Measurements from ENCODE around the gene ENTPD2.
"Not testable (repeated sequence)": the region's sequence is repeated elsewhere in the genome, so short reads cannot be mapped to it uniquely, and the experiment has no call there.

ENTPD2 gene

GRCh38 chr9:137063311-137064026 lies 9.6 kb upstream of the ENTPD2 start:
- no peak for DNase-seq

- DNase-seq: not testable (repeated sequence)
Measured at GRCh38 chr9:137062798-137063197, 8.9 kb upstream of the ENTPD2 start.

GRCh38 chr9:137062384-137062783 lies 8.5 kb upstream of the ENTPD2 start:
- no peak for DNase-seq

- no peak for DNase-seq
Measured at GRCh38 chr9:137058521-137059234, 4.8 kb upstream of the ENTPD2 start.

- no peak for DNase-seq
Measured at GRCh38 chr9:137057545-137057944, 3.7 kb upstream of the ENTPD2 start.

GRCh38 chr9:137056739-137057415 lies 3.0 kb upstream of the ENTPD2 start:
- no peak for DNase-seq

- DNase-seq: no peak
Measured at GRCh38 chr9:137055385-137056364, 1.8 kb upstream of the ENTPD2 start.

- no peak for DNase-seq
Measured at GRCh38 chr9:137054932-137055384, 1.1 kb upstream of the ENTPD2 start.

GRCh38 chr9:137052998-137053943 lies 590 bp downstream of the ENTPD2 start:
- DNase-seq: no peak

- no peak for DNase-seq
Measured at GRCh38 chr9:137052293-137052692, 1.6 kb downstream of the ENTPD2 start.

GRCh38 chr9:137051145-137051724 lies 2.6 kb downstream of the ENTPD2 start:
- DNase-seq: no peak

GRCh38 chr9:137050570-137050969 lies 3.3 kb downstream of the ENTPD2 start:
- DNase-seq: no peak

- peak; percentile 24 for DNase-seq
Measured at GRCh38 chr9:137049544-137050449, 4.1 kb downstream of the ENTPD2 start.

GRCh38 chr9:137048655-137049543 lies 5.0 kb downstream of the ENTPD2 start:
- no peak for DNase-seq

GRCh38 chr9:137046088-137046787 lies 7.6 kb downstream of the ENTPD2 start, which contains the start of gene NPDC1:
Gene NPDC1, minus strand, starts transcription at chr9:137046177. Its CDS starts 188 bp downstream, at chr9:137045989.
- peak; percentile 73 for DNase-seq

- no peak for DNase-seq
Measured at GRCh38 chr9:137045294-137046087, 8.4 kb downstream of the ENTPD2 start.
